ENCODE results near the gene RXRA. TPM values are rescaled to one million over a fixed set of nuclear protein-coding genes. Genes with fewer than 3 reads are reported as not detected.
A peak's percentile ranks its signal among the peaks of the same experiment; 100 is the strongest.

The RXRA gene
- total and polyA plus RNA-seq, 2 of the 4 experiments (the other 2 are of a cell fraction) = 7.5 to 17.9 TPM

- Histone ChIP-seq H3K4me2 (ENCODE audit: low read depth, low read length) (no peak overlapping the region), H3K4ac (ENCODE audit: low read depth, low read length) (no peak overlapping the region), H3K56ac (ENCODE audit: extremely low read depth, insufficient read depth, low read length) (no peak overlapping the region), H2AK9ac (replicated peaks; ENCODE audit: low read depth, low read length, poor library complexity) (peak overlapping the region; percentile 88), H2BK5ac (ENCODE audit: low read depth, low read length, poor library complexity, severe bottlenecking) (no peak overlapping the region), H3K14ac (replicated peaks; ENCODE audit: low read depth, low read length) (no peak overlapping the region), H2BK15ac (ENCODE audit: low read depth, low read length) (no peak overlapping the region), H4K20me1 (ENCODE audit: insufficient read depth, low read length) (peaks cover 9% of the 10 kb centered on the region), H4K91ac (ENCODE audit: insufficient read depth, low read depth, low read length) (no peak overlapping the region; the same call in 1 of the 2 replicates), H4K8ac (ENCODE audit: low read depth in 2 of 2, low read length in 2 of 2) (0 out of 4 replicates have a peak overlapping the region, but pooled peaks of 1 of the 2 experiments have one; percentile 2), H2BK120ac (ENCODE audit: low read depth, low read length) (no peak overlapping the region), H3K36me3 (ENCODE audit: control insufficient read depth, insufficient read depth, low read length) (no peaks in the 10 kb centered on the region; the same call in 1 of the 2 replicates), H3K27ac (ENCODE audit: insufficient read depth, low read length) (no peak overlapping the region), H3K23ac (ENCODE audit: low read depth, low read length) (no peak overlapping the region), H3K9ac (ENCODE audit: low read depth, low read length) (no peak overlapping the region), H2AFZ (replicated peaks; ENCODE audit: low read length, poor library complexity) (peak overlapping the region; percentile 81), H4K5ac (ENCODE audit: low read depth, low read length) (no peak overlapping the region), H3K18ac (ENCODE audit: low read depth, low read length) (no peak overlapping the region), H3K79me1 (ENCODE audit: low read depth in 1 of 2, low read length in 2 of 2) (no peaks in the 10 kb centered on the region), H3K9me1 (ENCODE audit: insufficient read depth, low read length) (peaks cover 4% of the 10 kb centered on the region; the same call in 1 of the 2 replicates), H2AK5ac (ENCODE audit: low read depth, low read length) (peak overlapping the region; percentile 28), H2BK20ac (ENCODE audit: low read depth, low read length) (no peak overlapping the region), H3K4me1 (ENCODE audit: control insufficient read depth, insufficient read depth, low read length) (peaks cover 17% of the 10 kb centered on the region), H3K4me3 (ENCODE audit: insufficient read depth, low read depth, low read length) (no peak overlapping the region), H3K9me3 (ENCODE audit: control insufficient read depth, insufficient read depth, low read length) (peaks cover 7% of the 10 kb centered on the region; the same call in 1 of the 2 replicates), H3K27me3 (ENCODE audit: control insufficient read depth, insufficient read depth, low read length) (no peaks in the 10 kb centered on the region)
- ATAC-seq (ENCODE audit: low read depth) (peak; percentile 93), DNase-seq (peak; percentile 93)
- intact Hi-C loops (cut with micrococcal nuclease) = loop anchor here (1.0 to 10.0 kb wide), 3 partner anchors 117 to 379 kb away; partner anchors contain the start of genes BRD3 and RXRA
- CTCF ChIA-PET = interaction anchor here (0.6 to 2.8 kb wide), 6 partner anchors 8 to 276 kb away, joined by 3 to 27 read pairs (median 6); no protein-coding TSS in a partner anchor
- no TSS peak for BruUV-seq (replicated peaks)
- POLR2A ChIA-PET (ENCODE audit: unreplicated experiment) = no interaction called here
- dilution Hi-C loops (cut with HindIII; ENCODE audit: low sequenced_read_pairs, unreplicated experiment) = no loop called here
- in situ Hi-C loops (cut with MboI; ENCODE audit: low sequenced_read_pairs) = loop anchor here (5.0 kb wide), 1 partner anchor 276 kb away; no protein-coding TSS in a partner anchor
- WGBS, 2 experiments (ENCODE audit: extremely low coverage in 2 of 2, insufficient read length in 1 of 2) = 11% methylated on average over 11 of the region's 27 CpGs; no CpG with 5 or more reads in 1 of the 2 experiments
- TF ChIP-seq ELK1 (IDR thresholded peaks at IDR 0.05; ENCODE audit: borderline replicate concordance, low read depth, low read length) (no peak), CEBPB (IDR thresholded peaks at IDR 0.05; ENCODE audit: low read depth, low read length) (0 out of 2 replicates have a peak, but pooled peaks have one; percentile 3), RCOR1 (IDR thresholded peaks at IDR 0.05; ENCODE audit: insufficient replicate concordance, low read length) (peak; percentile 63), BHLHE40 (IDR thresholded peaks at IDR 0.05; ENCODE audit: low read depth, low read length) (peak; percentile 39; the same call in 1 of the 2 replicates), RFX5 (IDR thresholded peaks at IDR 0.05; ENCODE audit: low read depth, low read length) (no peak), SMC3 (IDR thresholded peaks at IDR 0.05; ENCODE audit: low read depth, low read length) (peak; percentile 97), MAFK (IDR thresholded peaks at IDR 0.05; ENCODE audit: low read depth, low read length) (no peak), RAD21 (IDR thresholded peaks at IDR 0.05; ENCODE audit: low read length) (peak; percentile 99), USF2 (IDR thresholded peaks at IDR 0.05; ENCODE audit: low read depth, low read length) (peak; percentile 35; the same call in 1 of the 2 replicates), FOS (IDR thresholded peaks at IDR 0.05; ENCODE audit: low read depth, low read length) (peak; percentile 45), CTCF (conservative IDR thresholded peaks at IDR 0.05; ENCODE audit: low read depth, low read length) (peak; percentile 96), MXI1 (IDR thresholded peaks at IDR 0.05; ENCODE audit: borderline replicate concordance, low read depth, low read length) (peak; percentile 38; the same call in 1 of the 2 replicates)
These were observed 117.2 kb downstream of the RXRA start for GRCh38 chr9:134443174-134444037.
